ENCODE data around the gene ICA1L. TPM values are rescaled to one million over a fixed set of nuclear protein-coding genes. Genes with fewer than 3 reads are reported as not detected.

Gene ICA1L
- total and polyA plus RNA-seq, 8 donors: 0.87 to 36.7 (median 2.5) TPM

Other genes with a start within 250 kb of the ICA1L start
- 10 to 100 TPM; 11.4 to 49.8 (median 17.5) TPM for gene FAM117B, start 236.8 kb downstream of the ICA1L start, total RNA-seq
- gene FAM117B, start 236.8 kb downstream of the ICA1L start, polyA plus RNA-seq: 1 to 10 TPM; 1.9 to 2.9 (median 2.1) TPM
- 10 to 100 TPM in 2 of 5 donors, 1 to 10 TPM in 2, not detected in 1; 1.7 to 40.9 (median 11.1) TPM for gene WDR12, start 39.9 kb upstream of the ICA1L start, total RNA-seq
- gene WDR12, start 39.9 kb upstream of the ICA1L start, polyA plus RNA-seq: 10 to 100 TPM in 2 of 3 donors, 1 to 10 TPM in 1; 9.3 to 18.3 (median 10.1) TPM
- 10 to 100 TPM; 16.5 to 30.9 (median 23.9) TPM for gene CARF, start 40.5 kb upstream of the ICA1L start, total RNA-seq
- 1 to 10 TPM; 1.8 to 5.2 (median 2.3) TPM for gene CARF, start 40.5 kb upstream of the ICA1L start, polyA plus RNA-seq
- 100 to 1,000 TPM in 2 of 5 donors, 10 to 100 TPM in 3; 66.2 to 158 (median 90.2) TPM for gene NBEAL1, start 143.1 kb upstream of the ICA1L start, total RNA-seq
- gene NBEAL1, start 143.1 kb upstream of the ICA1L start, polyA plus RNA-seq: 1 to 10 TPM; 4.2 to 6.7 (median 5.3) TPM

Measured in stomach (tissue), 8 donors.